Activated CD8-positive, alpha-beta T cell treated with anti-CD3 and anti-CD28 coated beads for 36 hours (primary cell): Measurements from ENCODE around the gene SIRT5. TPM values are rescaled to one million over a fixed set of nuclear protein-coding genes. Genes with fewer than 3 reads are reported as not detected.
A peak's percentile ranks its signal among the peaks of the same experiment; 100 is the strongest.

Source experiments
- ATAC-seq: fragments of 200-7000 bp; cut with Tn5 transposase; one replicate; pipeline ENCODE4 v1.10.0; 2021; ENCODE audit warnings: mild to moderate bottlenecking, moderate library complexity
- CTCF ChIA-PET: fragments of 350-600 bp; sonication (Branson Sonifier 250); formaldehyde crosslinking; loops from one replicate; lab custom pipeline; 2021; ENCODE audit warnings: antibody characterized with exemption; lab: Charles Lee
- POLR2A ChIA-PET: fragments of 350-600 bp; sonication (Branson Sonifier 250); formaldehyde crosslinking; loops from one replicate; lab custom pipeline; 2021; ENCODE audit warnings: antibody characterized with exemption; lab: Charles Lee
- DNase-seq: peaks from one replicate; pipeline ENCODE4 v3.0.0-alpha.2; 2020
- H3K27ac Mint-ChIP-seq: one replicate; pipeline ENCODE4 v1.8.0; 2021; ENCODE audit warnings: mild to moderate bottlenecking, mixed read lengths
- H3K27me3 Mint-ChIP-seq: one replicate; pipeline ENCODE4 v1.8.0; 2021; ENCODE audit warnings: mixed read lengths
- H3K36me3 Mint-ChIP-seq: one replicate; pipeline ENCODE4 v1.8.0; 2021; ENCODE audit warnings: low read depth, mixed read lengths
- H3K4me1 Mint-ChIP-seq: one replicate; pipeline ENCODE4 v1.8.0; 2021; ENCODE audit warnings: low read depth, mixed read lengths
- H3K4me3 Mint-ChIP-seq: one replicate; pipeline ENCODE4 v1.8.0; 2021; ENCODE audit warnings: mild to moderate bottlenecking, moderate library complexity, mixed read lengths
- H3K9me3 Mint-ChIP-seq: one replicate; pipeline ENCODE4 v1.8.0; 2021; ENCODE audit warnings: mixed read lengths
- intact Hi-C: fragments of 100-400 bp; cut with micrococcal nuclease; formaldehyde crosslinking; loops from one replicate; pipeline ENCODE4 v1.10.0; 2022
- total RNA-seq, 2 experiments: library from RNA; stranded (reverse); gene quantifications; one replicate each; pipeline ENCODE4 v1.2.3, GENCODE V29; 2021
- TF ChIP-seq, protein P1 (sequence below): fragments of 200-600 bp; IDR thresholded peaks from one replicate; pipeline ENCODE4 v1.8.0; 2022; ENCODE audit warnings: antibody characterized with exemption, mild to moderate bottlenecking

SIRT5 gene
- total RNA-seq, 2 experiments from 2014 or later = 9.4 to 13.5 TPM

DNA sequence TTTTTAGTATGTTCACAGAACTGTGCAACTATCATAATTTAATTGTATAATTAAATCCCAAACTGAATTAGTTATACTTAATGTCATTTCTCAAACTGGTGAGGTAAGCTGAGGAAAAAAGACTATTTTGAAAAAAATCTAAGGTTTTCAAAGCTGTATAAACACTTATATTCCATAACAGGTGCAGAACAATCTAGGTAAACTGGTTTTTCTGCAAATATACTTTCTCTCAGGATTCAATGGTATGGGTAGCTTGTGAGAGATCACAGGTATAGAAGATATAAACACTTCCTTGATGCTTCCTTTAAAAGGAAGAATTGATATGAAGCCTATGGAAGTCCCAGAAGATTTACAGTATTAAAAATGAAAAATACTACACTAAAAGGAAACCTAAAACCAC lies 74.4 kb downstream of the SIRT5 start:
- no peak for ATAC-seq
- peaks cover 22% of the 10 kb centered on the region for H3K4me1 Mint-ChIP-seq
- CTCF ChIA-PET = interaction anchor here (1.1 kb wide), 4 partner anchors 15 to 46 kb away, joined by 3 to 6 read pairs (median 4); partner anchors contain the start of gene NOL7
- TF ChIP-seq, protein P1, sequence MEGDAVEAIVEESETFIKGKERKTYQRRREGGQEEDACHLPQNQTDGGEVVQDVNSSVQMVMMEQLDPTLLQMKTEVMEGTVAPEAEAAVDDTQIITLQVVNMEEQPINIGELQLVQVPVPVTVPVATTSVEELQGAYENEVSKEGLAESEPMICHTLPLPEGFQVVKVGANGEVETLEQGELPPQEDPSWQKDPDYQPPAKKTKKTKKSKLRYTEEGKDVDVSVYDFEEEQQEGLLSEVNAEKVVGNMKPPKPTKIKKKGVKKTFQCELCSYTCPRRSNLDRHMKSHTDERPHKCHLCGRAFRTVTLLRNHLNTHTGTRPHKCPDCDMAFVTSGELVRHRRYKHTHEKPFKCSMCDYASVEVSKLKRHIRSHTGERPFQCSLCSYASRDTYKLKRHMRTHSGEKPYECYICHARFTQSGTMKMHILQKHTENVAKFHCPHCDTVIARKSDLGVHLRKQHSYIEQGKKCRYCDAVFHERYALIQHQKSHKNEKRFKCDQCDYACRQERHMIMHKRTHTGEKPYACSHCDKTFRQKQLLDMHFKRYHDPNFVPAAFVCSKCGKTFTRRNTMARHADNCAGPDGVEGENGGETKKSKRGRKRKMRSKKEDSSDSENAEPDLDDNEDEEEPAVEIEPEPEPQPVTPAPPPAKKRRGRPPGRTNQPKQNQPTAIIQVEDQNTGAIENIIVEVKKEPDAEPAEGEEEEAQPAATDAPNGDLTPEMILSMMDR = no peak
- H3K36me3 Mint-ChIP-seq = peaks cover 28% of the 10 kb centered on the region
- H3K27ac Mint-ChIP-seq = no peak overlapping the region
- POLR2A ChIA-PET = no interaction called here
- no peak for DNase-seq
- no peaks in the 10 kb centered on the region for H3K9me3 Mint-ChIP-seq
- no peaks in the 10 kb centered on the region for H3K27me3 Mint-ChIP-seq
- H3K4me3 Mint-ChIP-seq = no peak overlapping the region
- intact Hi-C loops = no loop called here

DNA sequence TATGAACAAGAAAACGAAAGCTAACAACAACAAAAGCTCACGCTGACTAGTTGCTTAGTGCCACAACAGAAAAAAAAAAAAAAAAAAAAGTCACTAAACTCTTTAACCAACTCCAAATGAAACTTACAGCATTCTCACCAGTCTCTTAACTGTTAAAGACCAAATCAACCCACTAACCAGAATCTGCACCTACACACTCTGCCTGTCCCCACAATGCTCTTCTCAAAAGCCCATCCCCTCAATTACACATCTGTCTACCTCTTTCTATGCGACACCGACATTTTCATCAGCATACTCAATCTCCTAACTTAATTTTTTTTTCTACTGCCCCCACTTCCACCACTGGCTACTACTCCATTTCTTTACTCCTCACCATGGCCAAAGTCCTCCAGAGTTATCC lies 75.0 kb downstream of the SIRT5 start:
- intact Hi-C loops = no loop called here
- no peak for DNase-seq
- peaks cover 24% of the 10 kb centered on the region for H3K4me1 Mint-ChIP-seq
- H3K4me3 Mint-ChIP-seq = peak overlapping the region; percentile 10
- ChIA-PET POLR2A (interaction anchor here (1.3 kb wide), 1 partner anchor 10 kb away, joined by 3 read pairs; no protein-coding TSS in a partner anchor), CTCF (interaction anchor here (1.1 kb wide), 3 partner anchors 15 to 46 kb away, joined by 3 to 6 read pairs (median 3); no protein-coding TSS in a partner anchor)
- TF ChIP-seq, protein P1 = no peak
- peak overlapping the region; percentile 70 for H3K27ac Mint-ChIP-seq
- peaks cover 27% of the 10 kb centered on the region for H3K36me3 Mint-ChIP-seq
- no peaks in the 10 kb centered on the region for H3K9me3 Mint-ChIP-seq
- no peaks in the 10 kb centered on the region for H3K27me3 Mint-ChIP-seq
- peak; percentile 42 for ATAC-seq

DNA sequence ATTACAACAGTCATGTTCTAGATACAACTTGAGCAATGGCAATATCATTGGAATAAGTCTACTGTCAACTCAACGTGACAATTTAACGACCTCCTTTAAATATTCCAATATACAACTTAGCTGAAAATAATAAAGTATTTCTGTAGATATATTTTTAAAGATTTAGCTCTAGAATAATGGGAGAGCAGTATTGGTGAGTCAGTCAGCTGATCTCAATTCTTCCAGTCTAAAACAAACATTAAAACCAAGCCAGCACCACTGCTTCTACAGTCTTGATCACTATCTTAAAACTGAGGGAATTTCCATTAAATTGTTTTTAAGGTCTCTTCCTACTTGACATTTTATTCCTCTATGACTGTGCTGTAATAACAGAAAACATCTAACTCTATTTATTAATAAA lies 78.9 kb downstream of the SIRT5 start:
- no peak for DNase-seq
- Mint-ChIP-seq H3K4me1 (peaks cover 30% of the 10 kb centered on the region), H3K4me3 (no peak overlapping the region), H3K36me3 (peaks cover 31% of the 10 kb centered on the region), H3K27ac (no peak overlapping the region), H3K27me3 (no peaks in the 10 kb centered on the region), H3K9me3 (no peaks in the 10 kb centered on the region)
- TF ChIP-seq, protein P1 = no peak
- ChIA-PET POLR2A (interaction anchor here (1.5 kb wide), 1 partner anchor 57 kb away, joined by 4 read pairs; no protein-coding TSS in a partner anchor), CTCF (interaction anchor here (0.6 to 1.3 kb wide), 3 partner anchors 28 to 142 kb away, joined by 3 to 6 read pairs (median 4); no protein-coding TSS in a partner anchor)
- ATAC-seq = no peak
- intact Hi-C loops = no loop called here

DNA sequence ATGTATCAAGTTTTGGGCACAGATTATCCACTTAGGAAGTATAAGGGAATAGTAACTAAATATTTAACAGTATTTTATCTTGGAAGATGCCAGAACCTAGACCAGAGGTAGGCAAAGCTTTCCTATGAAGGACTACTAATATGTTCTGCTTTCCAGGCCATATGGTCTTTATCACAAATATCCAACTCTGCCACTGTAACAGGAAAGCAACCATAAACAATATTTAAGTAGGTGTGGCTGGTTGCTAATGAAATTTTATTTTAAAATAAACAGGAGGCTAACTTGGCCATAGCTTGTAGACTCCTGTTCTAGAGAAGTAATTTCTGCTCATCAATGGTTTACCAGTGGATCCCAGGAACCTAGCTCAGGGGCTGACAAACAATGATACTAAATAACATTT lies 80.1 kb downstream of the SIRT5 start:
- H3K36me3 Mint-ChIP-seq = peaks cover 26% of the 10 kb centered on the region
- TF ChIP-seq, protein P1 = no peak
- no peak overlapping the region for H3K4me3 Mint-ChIP-seq
- H3K27me3 Mint-ChIP-seq = no peaks in the 10 kb centered on the region
- H3K4me1 Mint-ChIP-seq = peaks cover 30% of the 10 kb centered on the region
- H3K27ac Mint-ChIP-seq = no peak overlapping the region
- POLR2A ChIA-PET = no interaction called here
- CTCF ChIA-PET = interaction anchor here (0.9 kb wide), 1 partner anchor 11 kb away, joined by 3 read pairs; no protein-coding TSS in a partner anchor
- no peaks in the 10 kb centered on the region for H3K9me3 Mint-ChIP-seq
- DNase-seq (no peak), ATAC-seq (no peak)
- intact Hi-C loops = no loop called here

DNA sequence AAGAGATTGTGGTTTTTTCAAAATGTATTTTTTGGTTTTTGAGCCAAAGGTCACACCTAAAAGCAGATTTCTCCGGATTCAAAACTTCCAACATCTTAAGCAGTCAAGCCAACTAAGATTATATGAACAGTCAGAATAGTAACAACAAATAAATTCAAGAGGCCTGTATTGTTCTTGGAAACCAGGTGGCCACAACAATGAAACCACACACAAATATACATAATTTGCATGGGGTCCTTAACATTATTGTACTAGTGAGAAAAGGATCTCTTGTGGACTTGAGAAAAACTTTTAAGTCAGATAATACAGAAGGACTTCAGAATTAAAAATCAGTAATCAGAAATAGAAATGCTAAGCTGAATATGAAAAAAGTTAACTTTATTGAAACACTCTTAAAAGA lies 81.3 kb downstream of the SIRT5 start:
- intact Hi-C loops = no loop called here
- ChIA-PET POLR2A (no interaction called here), CTCF (interaction anchor here (1.4 kb wide), 1 partner anchor 31 kb away, joined by 3 read pairs; no protein-coding TSS in a partner anchor)
- Mint-ChIP-seq H3K9me3 (no peaks in the 10 kb centered on the region), H3K36me3 (peaks cover 19% of the 10 kb centered on the region), H3K27me3 (no peaks in the 10 kb centered on the region), H3K27ac (peak overlapping the region; percentile 0), H3K4me3 (no peak overlapping the region), H3K4me1 (peaks cover 30% of the 10 kb centered on the region)
- TF ChIP-seq, protein P1 = no peak
- no peak for ATAC-seq
- no peak for DNase-seq
